GM12892 (cell line): ENCODE results near the gene RDH5.

Experiments used
- DNase-seq: peaks from one replicate; pipeline ENCODE4 v3.0.0; 2011; ENCODE audit not compliant: insufficient read length
- FAIRE-seq: peaks from 2 replicates; lab custom pipeline; 2011; peaks lifted over from hg19 to GRCh38; lab: Jason Lieb, UNC
- POLR2A ChIP-seq: IDR thresholded peaks from 2 replicates; pipeline ENCODE4 v1.6.1; 2011; ENCODE audit warnings: low read depth, low read length, control low read depth
- POLR2AphosphoS5 ChIP-seq: IDR thresholded peaks from 2 replicates; pipeline ENCODE4 v1.6.1; 2011; ENCODE audit warnings: low read depth, low read length, control low read depth
- TAF1 ChIP-seq: IDR thresholded peaks from 2 replicates; pipeline ENCODE4 v1.6.1; 2011; ENCODE audit warnings: low read depth, mild to moderate bottlenecking, control low read depth, low read length, borderline replicate concordance

Gene RDH5

GRCh38 chr12:55725556-55725955 lies 5.4 kb downstream of the RDH5 start:
- no peak for FAIRE-seq
- DNase-seq, result no peak
- TF ChIP-seq TAF1, result no peak
- no peak for TF ChIP-seq POLR2A
- no peak for TF ChIP-seq POLR2AphosphoS5

DNA sequence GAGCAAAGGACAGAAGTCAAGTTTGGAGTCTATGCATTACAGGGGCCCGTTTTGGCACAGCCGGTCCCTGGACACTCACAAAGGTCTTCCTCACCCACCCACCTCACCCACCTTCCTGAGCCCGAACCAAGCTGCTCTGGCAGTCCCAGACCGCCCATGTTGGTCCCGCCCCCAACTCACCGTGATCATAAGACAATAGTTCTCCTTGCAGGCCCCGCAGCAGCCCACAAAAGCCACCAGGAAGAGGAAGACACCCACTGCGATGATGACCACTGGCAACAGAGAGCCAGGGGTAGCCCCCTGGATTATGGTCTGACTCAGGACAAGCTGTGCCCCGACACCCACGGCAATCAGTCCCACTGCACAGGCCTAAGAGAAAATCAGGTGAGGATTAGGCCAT lies 6.8 kb downstream of the RDH5 start:
- no peak for DNase-seq
- FAIRE-seq, result no peak
- no peak for TF ChIP-seq TAF1
- no peak for TF ChIP-seq POLR2AphosphoS5
- no peak for TF ChIP-seq POLR2A

DNA sequence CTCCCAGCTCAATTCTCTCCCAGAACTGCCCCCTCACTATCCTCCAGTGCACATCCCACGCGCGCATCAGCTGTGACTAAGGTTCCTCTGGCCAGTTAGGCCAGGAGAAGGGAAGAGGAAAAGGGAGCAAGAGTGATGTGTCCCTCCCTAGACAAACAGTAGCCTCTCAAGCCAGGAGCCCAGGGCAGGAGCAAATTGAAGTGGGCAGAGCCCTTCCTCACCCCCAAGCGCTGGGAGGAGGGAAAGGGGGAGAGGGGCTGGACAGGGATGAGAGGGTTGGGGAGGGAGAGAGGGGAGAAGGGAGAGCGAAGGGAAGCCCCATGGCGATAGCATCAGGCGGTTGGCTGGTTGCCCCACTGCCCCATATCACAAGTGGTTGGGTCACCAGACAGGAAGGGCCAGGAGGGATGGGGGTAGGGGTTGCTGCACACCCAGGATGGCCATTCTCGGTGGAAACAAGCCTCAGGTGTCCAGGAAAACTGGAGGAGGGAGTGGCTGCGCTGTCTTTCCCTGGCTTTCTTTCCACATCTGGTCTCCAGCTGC lies 7.5 kb downstream of the RDH5 start:
- FAIRE-seq (no peak), DNase-seq (no peak)
- TF ChIP-seq POLR2AphosphoS5 (no peak), POLR2A (no peak), TAF1 (no peak)

DNA sequence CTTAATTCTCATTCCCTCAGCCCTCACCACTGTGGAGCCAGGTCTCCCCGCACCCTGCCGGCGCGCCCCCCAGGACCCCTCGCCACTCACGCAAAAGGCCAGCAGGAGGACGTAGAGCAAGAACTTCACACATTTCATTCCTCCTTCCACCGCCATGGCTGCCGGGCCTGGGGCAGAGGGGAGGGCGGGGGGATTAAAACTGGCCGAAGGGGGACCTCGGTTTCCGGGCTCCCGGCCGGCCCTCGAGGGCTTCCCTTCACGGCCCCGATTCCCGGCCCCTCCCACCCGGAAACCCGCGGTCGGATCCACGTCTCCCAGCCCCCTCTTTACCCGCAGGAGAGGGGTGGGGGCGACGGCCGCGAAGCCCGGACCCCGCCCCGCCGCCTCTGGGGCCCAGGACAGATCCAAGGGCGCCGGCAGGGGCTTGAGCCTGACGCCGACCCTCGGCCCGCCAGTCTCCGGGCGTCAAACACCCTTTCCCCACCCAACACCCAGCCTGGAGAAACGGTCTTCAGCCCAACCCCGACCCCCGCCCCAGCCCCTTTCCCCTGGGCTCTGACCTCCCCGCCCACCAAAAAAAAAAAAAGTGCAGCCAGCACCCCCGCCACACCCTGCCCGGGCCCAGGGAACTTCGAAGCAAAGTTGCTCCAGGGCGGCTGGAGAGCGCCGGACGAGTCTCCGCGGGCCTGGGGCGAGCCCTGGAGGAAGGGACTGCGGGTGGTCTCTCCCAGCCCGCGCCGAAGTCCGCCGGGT lies 8.2 kb downstream of the RDH5 start:
- FAIRE-seq, result no peak
- TF ChIP-seq TAF1 (0 out of 2 replicates have a peak, but pooled peaks have one; percentile 3), POLR2A (no peak)
- no peak for DNase-seq

- TF ChIP-seq POLR2A, result peak; percentile 63
- peak; percentile 53 for TF ChIP-seq TAF1
- peak; percentile 15; the same call in 1 of the 2 replicates for TF ChIP-seq POLR2AphosphoS5
Measured at GRCh38 chr12:55728939-55729818, 9.0 kb downstream of the RDH5 start, which contains the start of gene CD63. TSS of gene CD63 (minus strand) at chr12:55729009. CDS start at chr12:55728341, 668 bp downstream.

GRCh38 chr12:55729819-55730818 lies 9.9 kb downstream of the RDH5 start:
- TF ChIP-seq POLR2A (peak; percentile 32; the same call in 1 of the 2 replicates), POLR2AphosphoS5 (0 out of 2 replicates have a peak, but pooled peaks have one; percentile 2), TAF1 (no peak)
- FAIRE-seq, result no peak
- no peak for DNase-seq

More at GRCh38 chr12:55728939-55729818, 9.0 kb downstream of the RDH5 start, which contains the start of gene CD63:
- FAIRE-seq (peak; percentile 66), DNase-seq (peak; percentile 93)

- FAIRE-seq, result no peak
- no peak for DNase-seq
- TF ChIP-seq TAF1, result no peak
- TF ChIP-seq POLR2AphosphoS5, result no peak
- TF ChIP-seq POLR2A, result no peak
Measured at GRCh38 chr12:55732288-55732687, 12.1 kb downstream of the RDH5 start.

DNA sequence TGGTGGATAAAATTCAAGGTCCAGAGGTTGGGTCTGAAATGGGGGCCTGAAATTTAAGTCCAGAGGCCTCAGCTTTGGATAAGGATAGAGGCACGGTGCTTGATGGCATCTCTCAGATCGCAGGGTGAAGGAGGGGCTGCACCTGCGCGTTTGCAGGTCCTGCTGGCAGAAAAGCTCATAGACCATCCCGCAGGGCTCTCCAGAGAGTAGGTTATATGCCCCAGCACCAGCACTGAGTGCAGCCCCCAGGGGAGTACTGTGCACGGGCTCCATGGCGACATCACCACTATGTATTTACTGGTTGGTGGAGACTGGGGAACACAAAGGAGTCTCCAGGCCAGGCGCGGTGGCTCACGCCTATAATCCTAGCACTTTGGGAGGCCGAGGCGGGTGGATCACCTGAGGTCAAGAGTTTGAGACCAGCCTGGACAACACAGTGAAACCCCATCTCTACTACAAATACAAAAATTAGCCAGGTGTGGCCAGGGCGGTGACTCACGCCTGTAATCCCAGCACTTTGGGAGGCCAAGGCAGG lies 12.9 kb downstream of the RDH5 start:
- DNase-seq (no peak), FAIRE-seq (no peak)
- no peak for TF ChIP-seq POLR2A
- TF ChIP-seq POLR2AphosphoS5, result no peak
- TF ChIP-seq TAF1, result no peak

DNA sequence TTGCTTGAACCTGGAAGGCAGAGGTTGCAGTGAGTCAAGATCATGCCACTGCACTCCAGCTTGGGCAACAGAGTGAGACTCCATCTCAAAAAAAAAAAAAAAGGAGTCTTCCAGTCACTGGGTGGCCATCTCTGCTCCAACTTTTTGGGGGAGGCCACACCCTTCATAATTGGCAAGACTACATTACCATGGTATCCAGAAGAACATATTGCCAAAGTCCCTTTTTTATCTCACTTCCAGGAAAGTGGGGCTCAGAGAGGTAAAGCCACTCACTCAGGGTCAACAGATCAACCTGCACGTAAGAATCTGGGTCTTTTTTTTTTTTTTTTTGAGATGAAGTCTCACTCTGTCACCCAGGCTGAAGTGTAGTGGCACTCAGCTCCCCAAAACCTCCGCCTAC lies 13.7 kb downstream of the RDH5 start:
- TF ChIP-seq POLR2AphosphoS5 (no peak), POLR2A (no peak), TAF1 (no peak)
- FAIRE-seq (no peak), DNase-seq (no peak)

- DNase-seq, result no peak
- TF ChIP-seq TAF1 (no peak), POLR2A (no peak), POLR2AphosphoS5 (no peak)
- FAIRE-seq, result no peak
Measured at GRCh38 chr12:55734595-55734994, 14.4 kb downstream of the RDH5 start.

- FAIRE-seq, result no peak
Measured at GRCh38 chr12:55736076-55736475, 15.9 kb downstream of the RDH5 start.

More at GRCh38 chr12:55736076-55736475, 15.9 kb downstream of the RDH5 start:
- DNase-seq, result no peak
- no peak for TF ChIP-seq TAF1
- no peak for TF ChIP-seq POLR2AphosphoS5
- no peak for TF ChIP-seq POLR2A
